Left colon (tissue), 2 donors: ENCODE data around the gene NADSYN1. TPM values are rescaled to one million over a fixed set of nuclear protein-coding genes. Genes with fewer than 3 reads are reported as not detected.
A peak's percentile ranks its signal among the peaks of the same experiment; 100 is the strongest.

Source experiments
- ATAC-seq: fragments of 200-7000 bp; cut with Tn5 transposase; one replicate; pipeline ENCODE4 v1.9.1; 2020; ENCODE audit warnings: mild to moderate bottlenecking, moderate library complexity
- DNase-seq, 2 donors: peaks; one replicate each; pipeline ENCODE4 v3.0.0-alpha.2; 2020
- intact Hi-C, 2 donors: fragments of 100-400 bp; cut with DNase I in 1 of 2; cut with micrococcal nuclease in 1 of 2; formaldehyde crosslinking; loops; one replicate each; pipeline versions ENCODE4 v1.11.2 to v1.14.0; 2022; cut with DNase I, micrococcal nuclease
- total RNA-seq, 2 donors: library from RNA; stranded (reverse); fragmentation: NEBNext Ultra II Directional; extraction: Animal tissue kit (Norgen Biotek cat#: 25700); gene quantifications; one replicate each; pipeline ENCODE4 v1.2.1, GENCODE V29; 2021
- donor health status: DM: no; HTN: no; CAD: no.
- donor health status: DM: yes; HTN: yes; CAD: no.

NADSYN1 gene
- total RNA-seq, 2 donors from 2014 or later = 140 to 165 TPM

DNA sequence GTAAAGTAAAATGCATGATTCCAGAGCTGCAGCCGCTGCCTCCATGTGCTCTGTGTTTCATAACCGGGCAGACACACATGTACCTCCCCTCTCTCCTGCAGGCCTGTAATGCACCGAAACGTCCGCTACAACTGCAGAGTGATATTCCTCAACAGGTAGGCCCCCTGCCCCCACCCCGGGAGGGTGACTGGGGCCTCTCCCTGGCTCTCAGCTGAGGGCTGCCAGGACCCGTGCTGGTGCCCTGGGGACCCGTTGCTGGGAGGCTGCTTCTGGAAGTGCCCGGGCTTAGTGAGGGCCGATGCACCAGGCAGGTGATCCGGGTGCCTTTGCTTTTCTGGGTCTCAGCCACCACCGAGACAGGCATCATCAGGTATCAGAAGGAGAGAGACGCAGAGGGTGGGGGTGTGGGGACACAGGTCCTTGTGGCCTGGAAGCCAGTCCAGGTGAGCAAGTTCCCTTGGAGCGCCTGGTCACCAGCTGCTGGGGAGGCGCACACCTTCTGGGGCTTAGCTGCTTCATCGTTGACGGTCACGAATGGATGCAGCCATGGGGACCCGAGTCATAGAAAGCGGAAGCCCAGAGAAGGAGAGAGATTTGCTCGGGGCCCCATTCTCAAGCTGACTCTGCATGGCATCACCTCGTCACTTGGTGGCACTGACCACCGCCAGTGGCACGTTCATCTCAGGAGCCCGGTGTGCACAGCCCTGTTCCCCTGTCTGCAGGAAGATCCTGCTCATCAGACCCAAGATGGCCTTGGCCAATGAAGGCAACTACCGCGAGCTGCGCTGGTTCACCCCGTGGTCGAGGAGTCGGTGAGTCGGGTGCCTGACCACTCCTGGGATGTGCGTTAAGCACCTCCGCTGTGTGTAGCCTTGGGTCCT is 10.6 kb downstream of the NADSYN1 start:
- intact Hi-C loops = no loop called here
- no peak for ATAC-seq
- no peak for DNase-seq

DNA sequence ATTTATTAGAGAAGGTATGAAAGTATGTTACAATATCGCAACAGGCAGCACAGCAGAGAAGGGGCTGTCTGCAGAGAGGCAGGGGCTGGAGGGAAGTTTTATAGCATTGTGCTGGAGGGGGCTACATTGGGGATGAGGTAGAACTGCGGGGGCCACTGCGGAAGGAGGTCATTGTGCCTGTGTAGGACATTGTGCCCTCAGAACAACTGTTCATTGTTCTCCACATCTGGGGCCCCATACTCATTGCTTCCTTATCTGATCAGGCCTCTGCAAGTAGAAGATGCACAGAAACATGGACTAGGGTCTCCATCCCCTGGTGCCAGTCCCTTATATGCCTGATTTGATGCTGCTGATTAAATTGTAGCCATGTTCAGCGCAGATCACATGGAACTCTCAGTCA is 12.1 kb downstream of the NADSYN1 start:
- ATAC-seq = no peak
- DNase-seq = no peak
- intact Hi-C loops = no loop called here

DNA sequence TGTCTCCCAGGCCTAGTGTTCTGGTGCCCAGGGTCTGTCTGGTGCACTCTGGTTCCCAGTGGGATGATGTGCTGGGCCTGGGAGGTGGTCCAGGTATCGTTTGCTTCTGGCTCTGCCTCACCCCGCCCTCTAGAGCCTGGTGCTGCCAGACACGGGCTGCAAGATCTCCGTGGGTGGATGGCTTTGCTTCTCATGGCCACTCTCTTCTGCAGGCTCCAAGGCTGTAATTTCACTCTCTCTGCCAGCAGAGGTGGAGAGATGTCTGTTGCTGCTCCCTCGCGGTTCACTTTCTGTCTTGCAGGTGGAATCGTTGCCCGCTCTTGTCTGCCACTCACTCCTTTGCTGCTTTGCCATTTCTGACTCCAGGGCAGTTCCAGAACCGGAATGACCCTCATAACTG is 13.4 kb downstream of the NADSYN1 start:
- no peak for DNase-seq
- peak; percentile 12 for ATAC-seq
- intact Hi-C loops = no loop called here

DNA sequence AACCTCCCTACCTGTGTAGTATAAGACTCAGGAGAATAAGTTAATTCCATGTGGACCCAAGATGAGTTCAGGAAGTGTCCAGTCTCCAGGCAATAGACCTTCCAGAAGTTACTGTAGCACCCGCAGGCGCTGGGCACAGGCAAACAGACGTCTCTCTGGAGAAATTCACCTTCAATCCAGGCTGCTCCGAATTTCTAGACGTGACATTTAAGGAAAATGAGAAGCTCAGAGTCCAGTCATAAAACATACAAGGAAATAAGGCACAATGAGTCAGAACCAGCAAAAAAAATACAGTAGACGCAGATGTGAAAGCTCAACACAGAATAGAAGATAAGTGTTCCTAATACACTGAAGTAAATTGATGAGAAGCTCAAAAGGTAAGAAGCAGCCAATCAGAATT is 14.2 kb downstream of the NADSYN1 start:
- intact Hi-C loops = no loop called here
- ATAC-seq (peak; percentile 75), DNase-seq (no peak)

DNA sequence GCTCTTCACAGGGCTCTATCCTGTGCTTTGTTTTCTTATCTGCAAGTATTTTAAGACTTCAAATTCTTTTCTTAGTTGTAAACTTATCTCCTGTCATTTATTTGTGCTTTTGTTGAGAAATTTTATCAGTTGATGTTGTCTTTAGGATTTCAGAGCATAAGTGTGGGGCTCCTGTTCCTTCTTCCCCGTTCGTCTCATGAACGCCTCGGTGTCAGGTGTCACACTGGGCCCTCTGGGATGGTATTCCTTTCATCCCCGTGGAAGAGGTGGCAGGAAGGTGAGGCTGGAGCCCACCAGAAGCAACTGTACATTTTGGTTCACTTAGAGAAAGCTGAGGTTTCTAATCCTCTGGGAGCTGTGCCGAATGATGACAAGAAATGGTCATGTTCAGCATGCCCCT is 17.9 kb downstream of the NADSYN1 start:
- intact Hi-C loops = no loop called here
- DNase-seq = no peak
- no peak for ATAC-seq

- intact Hi-C loops = no loop called here
- DNase-seq (no peak), ATAC-seq (no peak)
Measured at GRCh38 chr11:71472357-71472885, 19.4 kb downstream of the NADSYN1 start.

- no peak for ATAC-seq
- intact Hi-C loops = no loop called here
- no peak for DNase-seq
Measured at GRCh38 chr11:71472941-71473792, 20.2 kb downstream of the NADSYN1 start.

DNA sequence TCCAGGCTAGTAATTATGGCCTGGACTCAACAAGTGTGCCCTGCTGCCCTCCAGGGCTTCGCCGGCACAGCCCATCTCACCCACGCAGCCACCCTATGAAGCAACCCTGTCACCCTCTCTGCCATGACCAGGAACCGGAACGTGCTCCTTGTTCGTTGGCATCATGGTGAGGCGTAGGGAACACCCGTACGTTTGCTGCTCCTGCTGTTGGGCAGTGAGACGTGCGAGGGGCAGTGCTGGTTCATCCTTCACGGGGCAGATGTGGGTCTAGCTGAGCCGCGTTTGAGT is 20.7 kb downstream of the NADSYN1 start:
- ATAC-seq = no peak
- no peak for DNase-seq
- intact Hi-C loops = no loop called here

DNA sequence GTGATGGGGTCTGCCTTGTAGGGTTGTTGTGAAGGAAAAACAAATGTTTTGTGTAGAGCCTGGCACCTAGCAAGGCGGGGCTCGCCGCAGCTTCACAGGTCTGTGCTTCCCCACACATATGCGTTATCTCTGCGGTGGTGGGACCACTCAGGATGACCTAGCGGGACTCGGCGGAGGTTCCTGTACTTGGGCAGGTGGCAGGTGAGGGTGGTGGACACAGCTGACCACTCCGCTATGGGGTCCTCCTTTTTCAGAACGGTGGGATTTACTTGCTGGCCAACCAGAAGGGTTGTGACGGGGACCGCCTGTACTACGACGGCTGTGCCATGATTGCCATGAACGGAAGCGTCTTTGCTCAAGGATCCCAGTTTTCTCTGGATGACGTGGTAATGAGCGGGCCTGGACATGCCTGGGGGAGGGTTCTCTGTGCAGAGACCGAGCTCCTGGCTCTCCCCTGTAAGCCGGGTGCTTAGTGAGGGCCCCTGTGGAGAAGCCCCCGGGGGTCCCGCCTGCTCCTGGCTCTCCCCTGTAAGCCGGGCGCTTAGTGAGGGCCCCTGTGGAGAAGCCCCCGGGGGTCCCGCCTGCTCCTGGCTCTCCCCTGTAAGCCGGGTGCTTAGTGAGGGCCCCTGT is 21.3 kb downstream of the NADSYN1 start:
- ATAC-seq = no peak
- intact Hi-C loops = no loop called here

GRCh38 chr11:71474771-71475483 is 21.9 kb downstream of the NADSYN1 start:
- DNase-seq (no peak), ATAC-seq (no peak)
- intact Hi-C loops = no loop called here

More for the DNA sequence above, 21.3 kb downstream of the NADSYN1 start:
- DNase-seq = no peak

DNA sequence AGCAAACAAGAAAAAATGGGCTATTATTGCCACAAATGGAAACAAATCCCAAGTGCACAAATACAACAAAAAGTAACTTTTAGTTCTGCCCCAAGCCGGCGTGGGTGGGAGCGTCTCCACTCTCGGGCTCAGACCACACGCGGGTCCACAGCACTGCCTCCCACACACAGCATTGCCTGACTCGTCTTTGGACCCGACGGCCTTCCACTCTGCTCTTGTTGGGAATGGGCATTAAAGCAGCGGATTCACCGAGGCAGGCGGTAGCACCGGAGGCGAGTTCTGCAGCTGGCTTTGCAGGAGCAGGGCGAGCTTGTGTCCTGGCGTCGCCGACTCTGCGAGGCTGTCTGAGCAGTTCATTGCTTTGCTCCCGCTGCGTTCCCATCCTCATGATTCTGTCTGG is 23.0 kb downstream of the NADSYN1 start:
- ATAC-seq (no peak), DNase-seq (no peak)
- intact Hi-C loops = no loop called here

- intact Hi-C loops = no loop called here
- DNase-seq (no peak), ATAC-seq (no peak)
Measured at GRCh38 chr11:71476926-71477640, 24.1 kb downstream of the NADSYN1 start.

- DNase-seq (no peak), ATAC-seq (peak; percentile 11)
- intact Hi-C loops = no loop called here
Measured at GRCh38 chr11:71477641-71478527, 24.9 kb downstream of the NADSYN1 start.

GRCh38 chr11:71478528-71478840 is 25.5 kb downstream of the NADSYN1 start:
- intact Hi-C loops = no loop called here
- no peak for DNase-seq
- no peak for ATAC-seq

GRCh38 chr11:71481101-71481960 is 28.3 kb downstream of the NADSYN1 start:
- DNase-seq (no peak), ATAC-seq (no peak)
- intact Hi-C loops = no loop called here

- DNase-seq = no peak
- intact Hi-C loops = no loop called here
- ATAC-seq = no peak
Measured at GRCh38 chr11:71482216-71482615, 29.2 kb downstream of the NADSYN1 start.
